GDM1 (cell line): Measurements from ENCODE around the gene TBL3.

Source experiments
- DNase-seq: peaks from one replicate; lab custom pipeline; 2025; lab: John Stamatoyannopoulos, UW

The TBL3 gene

GRCh38 chr16:2019518-2019920 lies 47.7 kb downstream of the TBL3 start, which contains the start of gene NPW:
Gene NPW, plus strand, starts transcription at chr16:2019785.
- DNase-seq: no peak

DNA sequence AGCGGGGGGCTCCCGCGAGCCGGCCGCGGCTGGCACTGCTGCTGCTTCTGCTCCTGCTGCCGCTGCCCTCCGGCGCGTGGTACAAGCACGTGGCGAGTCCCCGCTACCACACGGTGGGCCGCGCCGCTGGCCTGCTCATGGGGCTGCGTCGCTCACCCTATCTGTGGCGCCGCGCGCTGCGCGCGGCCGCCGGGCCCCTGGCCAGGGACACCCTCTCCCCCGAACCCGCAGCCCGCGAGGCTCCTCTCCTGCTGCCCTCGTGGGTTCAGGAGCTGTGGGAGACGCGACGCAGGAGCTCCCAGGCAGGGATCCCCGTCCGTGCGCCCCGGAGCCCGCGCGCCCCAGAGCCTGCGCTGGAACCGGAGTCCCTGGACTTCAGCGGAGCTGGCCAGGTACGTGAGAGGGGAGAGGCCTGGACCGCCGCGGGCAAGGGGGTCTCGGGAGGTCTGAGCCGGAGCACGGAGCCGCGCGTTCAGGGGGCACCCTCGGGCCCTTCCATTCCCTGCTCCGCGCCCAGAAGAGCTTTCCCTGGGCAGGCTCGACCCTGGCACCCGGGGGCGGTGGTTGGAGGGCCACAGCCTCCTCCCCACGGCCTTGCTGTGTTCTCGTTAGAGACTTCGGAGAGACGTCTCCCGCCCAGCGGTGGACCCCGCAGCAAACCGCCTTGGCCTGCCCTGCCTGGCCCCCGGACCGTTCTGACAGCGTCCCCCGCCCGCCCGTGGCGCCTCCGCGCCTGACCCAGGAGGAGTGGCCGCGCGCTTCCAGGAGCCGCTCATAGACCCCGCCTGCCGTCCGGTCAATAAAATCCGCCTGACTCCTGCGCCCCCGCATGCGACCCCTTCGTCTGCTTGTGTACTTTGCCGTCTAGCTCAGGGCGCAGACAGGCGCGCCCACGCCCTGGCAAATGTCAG lies 48.3 kb downstream of the TBL3 start:
- no peak for DNase-seq

DNA sequence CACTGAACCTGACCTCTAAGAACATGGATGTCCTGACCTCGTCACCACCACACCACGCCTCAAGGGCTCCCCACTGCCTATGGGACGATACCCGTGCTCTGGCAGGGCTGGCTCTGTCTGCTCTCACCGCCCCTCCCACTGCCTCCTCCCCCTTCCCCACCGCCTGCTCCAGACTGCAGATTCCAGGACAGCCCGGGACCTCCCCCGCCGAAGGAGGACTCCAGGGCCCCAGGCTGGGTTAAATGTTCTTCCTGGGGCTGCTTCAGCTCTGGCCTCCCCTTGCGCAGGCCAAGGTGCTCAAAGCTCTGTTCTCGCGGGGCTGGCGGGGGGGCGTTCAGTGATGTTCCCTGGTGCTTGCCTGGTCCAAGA lies 50.9 kb downstream of the TBL3 start:
- no peak for DNase-seq

DNA sequence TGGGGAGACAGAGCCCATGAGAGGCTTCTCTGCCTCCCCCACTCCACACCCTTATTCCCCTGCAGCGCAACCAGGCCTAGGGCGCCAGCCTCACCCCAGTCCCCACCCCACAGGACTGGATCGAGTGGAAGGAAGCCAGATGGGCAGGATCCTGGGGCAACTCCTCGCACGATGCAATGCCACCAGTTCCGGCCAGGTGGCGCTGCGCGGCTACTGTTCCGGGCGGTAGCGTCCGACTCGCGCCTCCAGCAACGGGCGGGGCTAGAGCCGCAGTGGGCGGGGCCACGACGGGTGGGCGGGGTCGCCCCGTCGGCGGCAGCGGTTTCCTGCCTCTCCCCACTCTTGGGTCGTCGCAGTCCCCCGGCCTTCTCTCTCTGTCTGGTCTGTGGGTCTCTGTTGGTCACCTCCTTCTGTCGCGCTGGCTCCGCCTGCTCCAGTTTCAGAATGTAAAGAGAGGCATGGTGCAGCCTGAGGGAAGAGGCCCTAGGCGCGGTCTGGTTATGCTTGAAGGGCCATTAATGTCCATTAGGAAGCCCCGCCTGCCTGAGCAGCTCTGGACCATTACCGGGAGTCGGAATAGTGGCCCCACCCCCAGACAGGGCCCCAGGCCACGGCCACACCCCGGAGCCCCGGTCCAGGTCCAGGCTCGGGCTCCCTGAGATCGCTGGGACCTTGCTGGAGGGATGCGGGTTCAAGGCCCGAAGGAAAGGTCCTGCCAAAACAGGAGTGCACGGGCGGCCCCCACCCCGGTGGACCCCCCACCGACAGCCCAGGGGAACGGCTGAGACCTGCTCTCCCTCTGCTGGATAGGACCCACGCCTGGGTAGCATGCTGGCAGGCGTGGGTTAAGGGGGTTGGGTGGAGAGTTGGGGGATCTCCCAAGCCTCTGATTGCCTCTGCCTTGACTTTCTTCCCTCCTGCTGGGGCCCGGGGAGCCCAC lies 51.5 kb downstream of the TBL3 start:
- peak; percentile 90 for DNase-seq

DNA sequence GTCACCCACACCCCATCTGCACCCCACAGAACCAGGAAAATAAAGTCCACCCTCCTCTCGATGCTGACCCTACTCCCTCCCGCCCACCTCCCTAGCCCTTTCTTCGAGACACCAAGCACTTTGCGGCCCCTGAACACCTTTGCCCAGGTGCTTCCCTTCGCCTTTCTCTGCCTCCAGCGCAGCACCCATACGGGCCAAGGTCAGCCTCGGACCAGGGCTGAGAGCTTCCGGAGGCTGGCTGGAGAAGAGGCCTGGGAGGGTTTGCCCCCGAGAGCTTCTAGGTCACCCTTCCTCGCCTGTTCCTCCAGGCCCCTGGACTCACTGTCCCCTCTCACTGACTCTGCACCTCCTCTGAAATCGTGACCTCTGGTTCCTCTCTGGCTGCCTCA lies 52.2 kb downstream of the TBL3 start:
- no peak for DNase-seq

- DNase-seq: no peak
Observed at GRCh38 chr16:2025251-2025650, 53.4 kb downstream of the TBL3 start.

DNA sequence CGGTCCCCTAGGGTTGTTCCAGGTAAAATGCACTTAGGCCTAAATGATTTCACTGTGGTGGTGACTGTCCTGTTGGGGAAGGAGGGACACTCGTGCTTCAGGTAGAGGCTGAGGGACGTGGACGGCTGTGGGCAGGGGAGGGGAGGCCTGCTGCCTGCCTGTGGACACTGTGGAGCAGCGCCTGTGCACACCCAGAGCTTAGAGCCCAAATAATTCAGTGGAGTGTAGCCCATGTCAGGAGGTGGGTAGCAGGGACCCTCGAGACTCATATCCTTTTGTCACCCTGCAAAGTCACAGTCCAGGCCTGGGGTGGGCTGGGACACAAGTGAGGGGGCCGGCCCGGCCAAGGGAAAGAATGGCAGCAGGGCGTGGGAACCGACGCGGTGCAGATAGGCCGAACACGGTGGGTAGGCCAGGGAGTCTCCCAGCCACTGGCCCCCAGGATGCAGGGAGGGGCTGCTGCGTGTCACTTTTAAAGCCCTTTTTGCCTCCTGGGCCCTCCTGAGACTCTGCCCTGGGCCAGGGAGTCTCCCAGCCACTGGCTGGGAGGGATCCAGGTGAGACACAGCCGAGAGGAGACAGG lies 54.1 kb downstream of the TBL3 start:
- DNase-seq: no peak

GRCh38 chr16:2026461-2027023 lies 54.7 kb downstream of the TBL3 start, which contains the start of gene NHERF2:
Gene NHERF2, plus strand, starts transcription at chr16:2026902. Its CDS starts 104 bp downstream, at chr16:2027006.
- DNase-seq: no peak

- DNase-seq: no peak
Observed at GRCh38 chr16:2027024-2028010, 55.5 kb downstream of the TBL3 start.

GRCh38 chr16:2028146-2028545 lies 56.3 kb downstream of the TBL3 start:
- no peak for DNase-seq

DNA sequence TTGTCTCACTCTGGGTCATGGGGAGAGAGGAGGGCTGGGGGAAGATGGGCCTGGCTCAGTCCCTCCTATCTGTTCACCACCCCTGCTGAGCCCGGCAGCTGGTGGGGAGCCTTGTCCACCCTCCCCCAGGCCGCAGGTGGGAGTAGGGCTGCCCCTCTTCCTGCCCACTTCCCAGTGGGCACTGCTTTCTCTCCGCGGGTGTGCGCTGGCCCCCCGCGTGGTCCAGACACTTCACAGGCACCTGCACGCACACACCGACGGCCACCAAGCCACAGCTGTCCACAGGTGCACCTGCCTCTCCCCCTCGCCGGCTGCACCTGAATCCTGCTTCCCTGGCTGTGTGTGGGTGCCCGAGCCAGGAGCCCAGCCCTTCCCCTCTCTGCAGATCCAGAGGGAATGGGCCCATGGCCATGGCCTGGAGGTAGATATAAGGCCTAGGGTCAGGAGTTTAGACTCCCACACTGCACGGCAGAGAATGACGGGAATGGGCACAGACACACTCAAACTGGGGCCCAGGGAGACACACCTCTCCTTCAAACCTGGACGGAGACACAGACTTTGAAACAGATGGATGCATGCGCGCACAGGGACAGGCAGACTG lies 56.9 kb downstream of the TBL3 start:
- no peak for DNase-seq

- no peak for DNase-seq
Observed at GRCh38 chr16:2029350-2029749, 57.5 kb downstream of the TBL3 start.

GRCh38 chr16:2030036-2030435 lies 58.2 kb downstream of the TBL3 start:
- no peak for DNase-seq

GRCh38 chr16:2031081-2031577 lies 59.3 kb downstream of the TBL3 start:
- no peak for DNase-seq
